A549 (cell line): ENCODE measurements around the gene LRRC74A. TPM values are rescaled to one million over a fixed set of nuclear protein-coding genes. Genes with fewer than 3 reads are reported as not detected.

Source experiments
- ATAC-seq, 2 experiments: fragments of 200-7000 bp in 1 of 2; fragments of >200 bp in 1 of 2; cut with Nextera tagmentation in 1 of 2; cut with Tn5 transposase in 1 of 2; 3 replicates each; pipeline versions ENCODE4 v1.8.0 to v1.9.1; 2018 to 2020; ENCODE audit warnings: mild to moderate bottlenecking in 1 of 2, moderate library complexity in 1 of 2
- CTCF ChIA-PET: fragments of 300-600 bp; sonication (Branson Sonifier 250); formaldehyde crosslinking; extraction: SDS; loops from one replicate; lab custom pipeline; 2021; ENCODE audit warnings: antibody characterized with exemption, inconsistent platforms; lab: Yijun Ruan, JAX
- POLR2A ChIA-PET: fragments of 350-600 bp; formaldehyde crosslinking; extraction: SDS; loops from one replicate; lab custom pipeline; 2021; ENCODE audit warnings: antibody characterized with exemption, inconsistent platforms; lab: Yijun Ruan, JAX
- DNase-seq, 2 experiments: peaks; one replicate each; pipeline versions ENCODE4 v3.0.0 to v3.0.0-alpha.2; 2011 to 2016; ENCODE audit warnings: low read depth in 1 of 2, low spot score in 1 of 2
- FAIRE-seq: peaks from 2 replicates; lab custom pipeline; 2011; peaks lifted over from hg19 to GRCh38; lab: Jason Lieb, UNC
- H3K27ac ChIP-seq, 2 experiments: fragments of >200 bp; sonication (Bioruptor Twin); formaldehyde crosslinking; 3 replicates each; pipeline ENCODE4 v1.5.1; 2016 to 2017
- H3K4me1 ChIP-seq: fragments of >200 bp; sonication (Bioruptor Twin); formaldehyde crosslinking; 3 replicates; pipeline ENCODE4 v1.6.1; 2016
- H3K4me2 ChIP-seq: fragments of >200 bp; sonication (Bioruptor Twin); formaldehyde crosslinking; 3 replicates; pipeline ENCODE4 v1.6.1; 2016
- H3K4me3 ChIP-seq: fragments of >200 bp; sonication (Bioruptor Twin); formaldehyde crosslinking; 3 replicates; pipeline ENCODE4 v1.5.1; 2016
- H3K9me3 ChIP-seq: fragments of >200 bp; sonication (Bioruptor Twin); formaldehyde crosslinking; 3 replicates; pipeline ENCODE4 v1.6.1; 2016
- CHD2 ChIP-seq: fragments of 150-350 bp; IDR thresholded peaks from 2 replicates; pipeline ENCODE4 v1.6.1; 2014; ENCODE audit warnings: low read length; ENCODE audit not compliant: partially characterized antibody
- EHF ChIP-seq: fragments of 250-450 bp; sonication (Bioruptor Pico); IDR thresholded peaks from 2 replicates; pipeline ENCODE4 v1.5.0; 2020; ENCODE audit warnings: mild to moderate bottlenecking
- EHMT2 ChIP-seq: fragments of 200-600 bp; sonication (generic); IDR thresholded peaks from 2 replicates; pipeline ENCODE4 v1.6.1; 2016; ENCODE audit warnings: antibody characterized with exemption, low read depth, mild to moderate bottlenecking, moderate library complexity
- EP300 ChIP-seq, 2 experiments: fragments of >200 bp; sonication (Bioruptor Twin); formaldehyde crosslinking; IDR thresholded peaks; 2 replicates in 1 of 2; 3 replicates in 1 of 2; pipeline ENCODE4 v1.6.1; 2016 to 2017
- ESRRA ChIP-seq: fragments of 150-350 bp; IDR thresholded peaks from 2 replicates; pipeline ENCODE4 v1.6.1; 2014; ENCODE audit warnings: mild to moderate bottlenecking, low read length, borderline replicate concordance
- FOSB ChIP-seq: fragments of 250-450 bp; sonication (Bioruptor Pico); IDR thresholded peaks from 2 replicates; pipeline ENCODE4 v1.5.0; 2020; ENCODE audit warnings: mild to moderate bottlenecking, moderate library complexity
- FOSL2 ChIP-seq, 2 experiments: fragments of 450-650 bp in 1 of 2; fragments of >200 bp in 1 of 2; sonication (Bioruptor Twin) in 1 of 2; formaldehyde crosslinking; IDR thresholded peaks; 2 replicates each; pipeline versions ENCODE4 v1.5.0 to v1.6.1; 2016 to 2020; ENCODE audit warnings: mild to moderate bottlenecking in 1 of 2, moderate library complexity in 1 of 2
- GATA3 ChIP-seq: IDR thresholded peaks from 2 replicates; pipeline ENCODE4 v1.6.1; 2012; ENCODE audit warnings: borderline replicate concordance
- HDAC2 ChIP-seq: fragments of 200-600 bp; sonication (generic); IDR thresholded peaks from 2 replicates; pipeline ENCODE4 v1.6.1; 2016
- HOXA7 ChIP-seq: fragments of 250-450 bp; sonication (Bioruptor Pico); IDR thresholded peaks from 2 replicates; pipeline ENCODE4 v1.5.0; 2020; ENCODE audit warnings: mild to moderate bottlenecking, moderate library complexity
- HOXB13 ChIP-seq: fragments of 250-450 bp; sonication (Bioruptor Pico); IDR thresholded peaks from 2 replicates; pipeline ENCODE4 v1.5.0; 2020; ENCODE audit warnings: low read depth, mild to moderate bottlenecking, moderate library complexity
- JUNB ChIP-seq: fragments of >200 bp; sonication (Bioruptor Twin); formaldehyde crosslinking; IDR thresholded peaks from 2 replicates; pipeline ENCODE4 v1.6.1; 2016
- MAZ ChIP-seq: fragments of 150-350 bp; IDR thresholded peaks from 2 replicates; pipeline ENCODE4 v1.6.1; 2014; ENCODE audit warnings: antibody characterized with exemption, low read depth, low read length, borderline replicate concordance
- MYC ChIP-seq: IDR thresholded peaks from 2 replicates; pipeline ENCODE4 v1.6.1; 2012; ENCODE audit warnings: mild to moderate bottlenecking, inconsistent platforms, low read length, improper control_type of control experiment, borderline replicate concordance
- NR3C1 ChIP-seq: fragments of >200 bp; sonication (Bioruptor Twin); formaldehyde crosslinking; IDR thresholded peaks from 3 replicates; pipeline ENCODE4 v1.6.1; 2017
- PHF8 ChIP-seq: fragments of 200-600 bp; sonication (generic); IDR thresholded peaks from 2 replicates; pipeline ENCODE4 v1.6.1; 2016; ENCODE audit warnings: low read depth, mild to moderate bottlenecking, antibody characterized with exemption, moderate library complexity, borderline replicate concordance
- POLR2A ChIP-seq: IDR thresholded peaks from 2 replicates; pipeline ENCODE4 v1.6.1; 2012; ENCODE audit warnings: mild to moderate bottlenecking, low read length
- RAD21 ChIP-seq, 2 experiments: fragments of >200 bp in 1 of 2; sonication (Bioruptor Twin) in 1 of 2; formaldehyde crosslinking in 1 of 2; IDR thresholded peaks in 1 of 2; conservative IDR thresholded peaks in 1 of 2; 2 replicates in 1 of 2; 3 replicates in 1 of 2; pipeline ENCODE4 v1.6.1; 2012 to 2018; ENCODE audit warnings: inconsistent platforms in 1 of 2
- RARB ChIP-seq: fragments of 250-450 bp; sonication (Bioruptor Pico); IDR thresholded peaks from 2 replicates; pipeline ENCODE4 v1.8.0; 2021; ENCODE audit warnings: mild to moderate bottlenecking, moderate library complexity
- RCOR1 ChIP-seq: fragments of 150-350 bp; IDR thresholded peaks from 2 replicates; pipeline ENCODE4 v1.6.1; 2014; ENCODE audit warnings: antibody characterized with exemption, low read length, low read depth
- SMC3 ChIP-seq: fragments of >200 bp; sonication (Bioruptor Twin); formaldehyde crosslinking; IDR thresholded peaks from 3 replicates; pipeline ENCODE4 v1.6.1; 2018; ENCODE audit warnings: inconsistent platforms
- TFCP2L1 ChIP-seq: fragments of 250-450 bp; sonication (Bioruptor Pico); IDR thresholded peaks from 2 replicates; pipeline ENCODE4 v1.5.0; 2021; ENCODE audit warnings: mild to moderate bottlenecking
- TP53 ChIP-seq: fragments of 250-450 bp; sonication (Bioruptor Pico); IDR thresholded peaks from 2 replicates; pipeline ENCODE4 v1.5.0; 2021; ENCODE audit warnings: mild to moderate bottlenecking, moderate library complexity
- ZFP36 ChIP-seq: fragments of 450-650 bp; IDR thresholded peaks from 2 replicates; pipeline ENCODE4 v1.6.1; 2014; ENCODE audit warnings: borderline replicate concordance; ENCODE audit not compliant: partially characterized antibody
- ZNF302 ChIP-seq: fragments of 250-450 bp; sonication (Bioruptor Pico); IDR thresholded peaks from 2 replicates; pipeline ENCODE4 v1.9.0; 2021; ENCODE audit warnings: inconsistent platforms, mild to moderate bottlenecking, moderate library complexity
- WGBS: methylation state at CpG from one replicate; pipeline ENCODE4 v1.1.6; 2017; ENCODE audit errors: missing lambda C conversion rate; 5-methylcytosine and 5-hydroxymethylcytosine counted together
- polyA plus RNA-seq, 4 experiments: library from polyadenylated mRNA; depleted of rRNA in 3 of 4; stranded (reverse); fragments of >200 nt; fragmentation: RNase III in 1 of 4; extraction: RNeasy Plus Mini Kit Qiagen cat#74134 plus additional on column Dnase treatment in 1 of 4; gene quantifications; 2 replicates in 3 of 4; 3 replicates in 1 of 4; pipeline ENCODE4 v1.2.3, GENCODE V29; 2011 to 2017
- TF ChIP-seq, protein P1 (sequence below): fragments of >200 bp; sonication (Bioruptor Twin); formaldehyde crosslinking; IDR thresholded peaks from 2 replicates; pipeline ENCODE4 v1.6.1; 2016
- TF ChIP-seq, protein P2 (sequence below): fragments of 250-450 bp; sonication (Bioruptor Pico); IDR thresholded peaks from 2 replicates; pipeline ENCODE4 v1.5.0; 2020; ENCODE audit warnings: low read depth, mild to moderate bottlenecking, moderate library complexity
- TF ChIP-seq, protein P3 (sequence below): fragments of 250-450 bp; sonication (Bioruptor Pico); IDR thresholded peaks from 2 replicates; pipeline ENCODE4 v1.5.0; 2021; ENCODE audit warnings: mild to moderate bottlenecking, moderate library complexity, borderline replicate concordance
- TF ChIP-seq, protein P4 (sequence below): fragments of 200-600 bp; sonication (generic); IDR thresholded peaks from 2 replicates; pipeline ENCODE4 v1.6.1; 2016; ENCODE audit warnings: antibody characterized with exemption, mild to moderate bottlenecking, moderate library complexity

Gene LRRC74A
- polyA plus RNA-seq, 2 of the 4 experiments (the other 2 are of a cell fraction), result not detected

DNA sequence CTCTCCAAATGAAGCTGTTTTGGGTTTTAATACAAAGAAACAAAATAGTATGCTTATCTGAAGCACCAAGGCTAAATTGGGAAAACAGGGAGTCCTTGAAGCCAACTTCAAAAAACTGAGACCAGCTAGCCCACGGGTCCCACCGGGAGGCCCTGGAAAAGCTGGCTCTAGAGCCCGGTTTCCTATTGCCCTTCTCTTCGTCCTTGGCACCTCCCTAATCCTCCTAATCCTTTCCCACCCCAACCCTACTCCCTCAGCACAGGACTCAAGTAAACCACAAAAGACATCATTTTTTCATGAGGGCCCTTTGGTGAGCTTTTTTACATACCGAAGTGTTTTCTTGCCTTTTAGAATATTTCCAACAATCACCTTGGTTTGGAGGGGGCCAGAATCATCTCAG lies 11.3 kb downstream of the LRRC74A start:
- H3K4me1 ChIP-seq, result no peaks in the 10 kb centered on the region
- no peaks in the 10 kb centered on the region for H3K9me3 ChIP-seq
- H3K4me2 ChIP-seq, result no peak overlapping the region
- ChIA-PET CTCF (interaction anchor here (1.0 to 1.8 kb wide), 4 partner anchors 14 to 315 kb away, joined by 3 to 5 read pairs (median 5); no protein-coding TSS in a partner anchor), POLR2A (no interaction called here)
- WGBS, result 33% methylated on average over 5 of the region's 5 CpGs
- ATAC-seq, result no peak
- DNase-seq, result no peak
- no peak overlapping the region for H3K4me3 ChIP-seq
- TF ChIP-seq HDAC2 (no peak), EHF (no peak), ZFP36 (no peak), ZNF302 (CRISPR knock-in tag) (no peak), CHD2 (no peak)
- no peak overlapping the region for H3K27ac ChIP-seq
- FAIRE-seq, result no peak

DNA sequence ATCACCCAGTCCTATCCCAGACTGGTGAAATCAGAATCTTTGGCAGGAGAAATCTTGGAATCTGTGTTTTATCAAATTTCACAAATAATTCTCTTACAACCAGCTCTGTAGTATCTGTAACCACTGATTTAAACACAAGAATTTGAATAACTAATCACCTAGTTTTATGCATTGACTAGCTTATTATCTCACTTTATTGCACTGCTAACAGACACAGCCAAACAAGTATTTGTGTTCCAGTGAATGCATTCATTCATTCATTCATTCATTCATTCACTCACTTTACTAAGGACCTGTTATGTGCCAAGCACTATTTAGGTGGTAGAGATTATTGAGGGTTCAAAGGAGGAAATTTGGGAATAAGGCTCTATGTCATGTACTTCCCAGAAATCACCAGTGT lies 16.2 kb downstream of the LRRC74A start:
- Histone ChIP-seq H3K9me3 (no peaks in the 10 kb centered on the region), H3K4me2 (no peak overlapping the region), H3K4me3 (no peak overlapping the region), H3K4me1 (no peaks in the 10 kb centered on the region), H3K27ac (no peak overlapping the region)
- FAIRE-seq, result no peak
- CTCF ChIA-PET, result interaction anchor here (0.7 to 1.1 kb wide), 4 partner anchors 11 to 58 kb away, joined by 3 read pairs; no protein-coding TSS in a partner anchor
- ATAC-seq, result no peak
- TF ChIP-seq HDAC2 (no peak), EP300 (IDR thresholded peaks at IDR 0.05) (no peak), RCOR1 (no peak), JUNB (no peak), HOXA7 (CRISPR knock-in tag) (no peak), MAZ (no peak), FOSL2 (IDR thresholded peaks at IDR 0.05) (no peak), FOSL2 (CRISPR knock-in tag; IDR thresholded peaks at IDR 0.05) (no peak), PHF8 (no peak), EHMT2 (no peak), EHF (no peak), ZNF302 (CRISPR knock-in tag) (no peak), NR3C1 (no peak), SMC3 (no peak), RAD21 (conservative IDR thresholded peaks at IDR 0.05 in 1 of 2, IDR thresholded peaks at IDR 0.05 in 1 of 2) (no peak), TFCP2L1 (CRISPR knock-in tag) (no peak)
- TF ChIP-seq, protein P1, sequence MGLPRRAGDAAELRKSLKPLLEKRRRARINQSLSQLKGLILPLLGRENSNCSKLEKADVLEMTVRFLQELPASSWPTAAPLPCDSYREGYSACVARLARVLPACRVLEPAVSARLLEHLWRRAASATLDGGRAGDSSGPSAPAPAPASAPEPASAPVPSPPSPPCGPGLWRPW, result no peak
- TF ChIP-seq, protein P2, sequence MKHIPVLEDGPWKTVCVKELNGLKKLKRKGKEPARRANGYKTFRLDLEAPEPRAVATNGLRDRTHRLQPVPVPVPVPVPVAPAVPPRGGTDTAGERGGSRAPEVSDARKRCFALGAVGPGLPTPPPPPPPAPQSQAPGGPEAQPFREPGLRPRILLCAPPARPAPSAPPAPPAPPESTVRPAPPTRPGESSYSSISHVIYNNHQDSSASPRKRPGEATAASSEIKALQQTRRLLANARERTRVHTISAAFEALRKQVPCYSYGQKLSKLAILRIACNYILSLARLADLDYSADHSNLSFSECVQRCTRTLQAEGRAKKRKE (CRISPR knock-in tag), result no peak
- TF ChIP-seq, protein P3, sequence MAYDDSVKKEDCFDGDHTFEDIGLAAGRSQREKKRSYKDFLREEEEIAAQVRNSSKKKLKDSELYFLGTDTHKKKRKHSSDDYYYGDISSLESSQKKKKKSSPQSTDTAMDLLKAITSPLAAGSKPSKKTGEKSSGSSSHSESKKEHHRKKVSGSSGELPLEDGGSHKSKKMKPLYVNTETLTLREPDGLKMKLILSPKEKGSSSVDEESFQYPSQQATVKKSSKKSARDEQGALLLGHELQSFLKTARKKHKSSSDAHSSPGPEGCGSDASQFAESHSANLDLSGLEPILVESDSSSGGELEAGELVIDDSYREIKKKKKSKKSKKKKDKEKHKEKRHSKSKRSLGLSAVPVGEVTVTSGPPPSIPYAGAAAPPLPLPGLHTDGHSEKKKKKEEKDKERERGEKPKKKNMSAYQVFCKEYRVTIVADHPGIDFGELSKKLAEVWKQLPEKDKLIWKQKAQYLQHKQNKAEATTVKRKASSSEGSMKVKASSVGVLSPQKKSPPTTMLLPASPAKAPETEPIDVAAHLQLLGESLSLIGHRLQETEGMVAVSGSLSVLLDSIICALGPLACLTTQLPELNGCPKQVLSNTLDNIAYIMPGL (CRISPR knock-in tag), result no peak
- POLR2A ChIA-PET, result interaction anchor here (0.6 kb wide), 1 partner anchor 22 kb away, joined by 3 read pairs; no protein-coding TSS in a partner anchor
- DNase-seq, result no peak

DNA sequence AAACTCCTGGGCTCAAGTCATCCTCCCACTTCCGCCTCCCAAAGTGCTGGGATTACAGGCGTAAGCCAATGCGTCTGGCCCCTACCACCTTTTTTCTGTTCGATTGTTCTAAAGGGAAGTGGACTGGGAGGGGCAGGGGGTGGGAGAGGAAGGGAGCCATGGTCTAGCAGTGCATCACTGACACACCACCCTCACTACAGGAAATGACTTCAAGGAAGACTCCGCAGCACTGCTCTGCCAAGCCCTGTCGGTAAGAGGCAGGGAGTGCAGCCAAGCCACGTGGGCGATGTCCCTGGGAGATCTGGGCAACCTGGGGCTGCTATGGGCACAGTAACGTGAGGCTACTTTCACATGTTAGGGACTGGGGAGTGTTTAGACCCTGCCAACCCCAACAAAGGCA lies 18.0 kb downstream of the LRRC74A start:
- WGBS, result 54% methylated on average over 9 of the region's 9 CpGs
- Histone ChIP-seq H3K4me2 (0 out of 3 replicates have a peak overlapping the region, but pooled peaks have one; percentile 4), H3K4me3 (no peak overlapping the region), H3K27ac (no peak overlapping the region), H3K9me3 (no peaks in the 10 kb centered on the region), H3K4me1 (no peaks in the 10 kb centered on the region)
- FAIRE-seq (no peak), DNase-seq (peak; percentile 29 to 53), ATAC-seq (peak; percentile 81 to 96; a peak in 5 of 6 replicates)
- ChIA-PET CTCF (interaction anchor here (1.1 kb wide), 1 partner anchor 134 kb away, joined by 4 read pairs; no protein-coding TSS in a partner anchor), POLR2A (no interaction called here)
- TF ChIP-seq MYC (no peak), RARB (no peak), CHD2 (no peak), ZNF302 (CRISPR knock-in tag) (no peak), POLR2A (no peak), TP53 (CRISPR knock-in tag) (no peak), GATA3 (no peak), FOSB (CRISPR knock-in tag) (no peak), HOXB13 (no peak), ESRRA (no peak)
- TF ChIP-seq, protein P4, sequence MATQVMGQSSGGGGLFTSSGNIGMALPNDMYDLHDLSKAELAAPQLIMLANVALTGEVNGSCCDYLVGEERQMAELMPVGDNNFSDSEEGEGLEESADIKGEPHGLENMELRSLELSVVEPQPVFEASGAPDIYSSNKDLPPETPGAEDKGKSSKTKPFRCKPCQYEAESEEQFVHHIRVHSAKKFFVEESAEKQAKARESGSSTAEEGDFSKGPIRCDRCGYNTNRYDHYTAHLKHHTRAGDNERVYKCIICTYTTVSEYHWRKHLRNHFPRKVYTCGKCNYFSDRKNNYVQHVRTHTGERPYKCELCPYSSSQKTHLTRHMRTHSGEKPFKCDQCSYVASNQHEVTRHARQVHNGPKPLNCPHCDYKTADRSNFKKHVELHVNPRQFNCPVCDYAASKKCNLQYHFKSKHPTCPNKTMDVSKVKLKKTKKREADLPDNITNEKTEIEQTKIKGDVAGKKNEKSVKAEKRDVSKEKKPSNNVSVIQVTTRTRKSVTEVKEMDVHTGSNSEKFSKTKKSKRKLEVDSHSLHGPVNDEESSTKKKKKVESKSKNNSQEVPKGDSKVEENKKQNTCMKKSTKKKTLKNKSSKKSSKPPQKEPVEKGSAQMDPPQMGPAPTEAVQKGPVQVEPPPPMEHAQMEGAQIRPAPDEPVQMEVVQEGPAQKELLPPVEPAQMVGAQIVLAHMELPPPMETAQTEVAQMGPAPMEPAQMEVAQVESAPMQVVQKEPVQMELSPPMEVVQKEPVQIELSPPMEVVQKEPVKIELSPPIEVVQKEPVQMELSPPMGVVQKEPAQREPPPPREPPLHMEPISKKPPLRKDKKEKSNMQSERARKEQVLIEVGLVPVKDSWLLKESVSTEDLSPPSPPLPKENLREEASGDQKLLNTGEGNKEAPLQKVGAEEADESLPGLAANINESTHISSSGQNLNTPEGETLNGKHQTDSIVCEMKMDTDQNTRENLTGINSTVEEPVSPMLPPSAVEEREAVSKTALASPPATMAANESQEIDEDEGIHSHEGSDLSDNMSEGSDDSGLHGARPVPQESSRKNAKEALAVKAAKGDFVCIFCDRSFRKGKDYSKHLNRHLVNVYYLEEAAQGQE, result no peak
